ENCODE data around the gene PPM1D.
"Not testable (repeated sequence)": the region's sequence is repeated elsewhere in the genome, so short reads cannot be mapped to it uniquely, and the experiment has no call there.

The PPM1D gene

GRCh38 chr17:60599620-60600489 lies at the start of gene PPM1D:
Gene PPM1D, plus strand, starts transcription at chr17:60600193. Its CDS starts 222 bp downstream, at chr17:60600415.
- peak; percentile 97 to 99 for DNase-seq (ENCODE audit: low read depth in 2 of 2)

- not testable (repeated sequence) for DNase-seq (ENCODE audit: low read depth in 2 of 2)
Observed at GRCh38 chr17:60552255-60552654, 47.7 kb upstream of the PPM1D start.

- DNase-seq (ENCODE audit: low read depth in 2 of 2), result no peak
Observed at GRCh38 chr17:60554377-60554788, 45.6 kb upstream of the PPM1D start.

- DNase-seq (ENCODE audit: low read depth in 2 of 2), result no peak
Observed at GRCh38 chr17:60555786-60556185, 44.2 kb upstream of the PPM1D start.

GRCh38 chr17:60557805-60558204 lies 42.2 kb upstream of the PPM1D start:
- DNase-seq (ENCODE audit: low read depth in 2 of 2), result no peak

- DNase-seq (ENCODE audit: low read depth in 2 of 2), result no peak
Observed at GRCh38 chr17:60559659-60559994, 40.4 kb upstream of the PPM1D start.

- DNase-seq (ENCODE audit: low read depth in 2 of 2), result no peak
Observed at GRCh38 chr17:60559995-60560859, 39.8 kb upstream of the PPM1D start.

- no peak for DNase-seq (ENCODE audit: low read depth in 2 of 2)
Observed at GRCh38 chr17:60560860-60561257, 39.1 kb upstream of the PPM1D start.

- no peak for DNase-seq (ENCODE audit: low read depth in 2 of 2)
Observed at GRCh38 chr17:60562421-60562820, 37.6 kb upstream of the PPM1D start.

- DNase-seq (ENCODE audit: low read depth in 2 of 2), result no peak
Observed at GRCh38 chr17:60563743-60564142, 36.2 kb upstream of the PPM1D start.

GRCh38 chr17:60565233-60565632 lies 34.8 kb upstream of the PPM1D start:
- no peak for DNase-seq (ENCODE audit: low read depth in 2 of 2)

- DNase-seq (ENCODE audit: low read depth in 2 of 2), result no peak
Observed at GRCh38 chr17:60573236-60574051, 26.5 kb upstream of the PPM1D start.

- DNase-seq (ENCODE audit: low read depth in 2 of 2), result no peak
Observed at GRCh38 chr17:60577147-60577915, 22.7 kb upstream of the PPM1D start.

GRCh38 chr17:60579090-60579489 lies 20.9 kb upstream of the PPM1D start:
- no peak for DNase-seq (ENCODE audit: low read depth in 2 of 2)

- DNase-seq (ENCODE audit: low read depth in 2 of 2), result no peak
Observed at GRCh38 chr17:60579551-60579950, 20.4 kb upstream of the PPM1D start.

- DNase-seq (ENCODE audit: low read depth in 2 of 2), result no peak
Observed at GRCh38 chr17:60583008-60583407, 17.0 kb upstream of the PPM1D start.

- DNase-seq (ENCODE audit: low read depth in 2 of 2), result no peak
Observed at GRCh38 chr17:60585887-60586286, 14.1 kb upstream of the PPM1D start.

- no peak for DNase-seq (ENCODE audit: low read depth in 2 of 2)
Observed at GRCh38 chr17:60586288-60586974, 13.6 kb upstream of the PPM1D start.

GRCh38 chr17:60590070-60590469 lies 9.9 kb upstream of the PPM1D start:
- DNase-seq (ENCODE audit: low read depth in 2 of 2), result no peak

- DNase-seq (ENCODE audit: low read depth in 2 of 2), result no peak
Observed at GRCh38 chr17:60592750-60593149, 7.2 kb upstream of the PPM1D start.
